Panc1 (cell line): ENCODE measurements around the gene SIK3.

Experiments used
- CTCF ChIP-seq: fragments of 450-650 bp; IDR thresholded peaks from 2 replicates; pipeline ENCODE4 v1.5.1; 2017; ENCODE audit warnings: mild to moderate bottlenecking
- REST ChIP-seq, 2 experiments: IDR thresholded peaks; 2 replicates each; pipeline ENCODE4 v1.6.1; 2011 to 2012; ENCODE audit warnings: low read depth in 2 of 2, control low read depth in 1 of 2, low read length in 1 of 2, mild to moderate bottlenecking in 1 of 2, moderate library complexity in 1 of 2; ENCODE audit not compliant: insufficient read depth in 1 of 2
- SIN3A ChIP-seq: IDR thresholded peaks from 2 replicates; pipeline ENCODE4 v1.6.1; 2012; ENCODE audit warnings: low read depth, mild to moderate bottlenecking, low read length, moderate library complexity, borderline replicate concordance; ENCODE audit not compliant: insufficient read depth

GRCh38 chr11:117128289-117128688 is 30.1 kb upstream of the SIK3 start:
- no peak for TF ChIP-seq CTCF
- no peak for TF ChIP-seq SIN3A
- no peak for TF ChIP-seq REST (IDR thresholded peaks at IDR 0.05; ENCODE audit: insufficient read depth in 1 of 2, low read depth in 2 of 2, low read length in 1 of 2)
